ENCODE measurements around the gene SPCS3.

SPCS3 gene

GRCh38 chr4:176354884-176355283 is 35.1 kb downstream of the SPCS3 start:
- DNase-seq = no peak

GRCh38 chr4:176357359-176358082 is 37.8 kb downstream of the SPCS3 start:
- DNase-seq = no peak

GRCh38 chr4:176358083-176358469 is 38.3 kb downstream of the SPCS3 start:
- DNase-seq = no peak

GRCh38 chr4:176359590-176359989 is 39.8 kb downstream of the SPCS3 start:
- DNase-seq = no peak

GRCh38 chr4:176360446-176360845 is 40.7 kb downstream of the SPCS3 start:
- DNase-seq = no peak

GRCh38 chr4:176363072-176363471 is 43.3 kb downstream of the SPCS3 start:
- DNase-seq = no peak

- no peak for DNase-seq
Measured at GRCh38 chr4:176367771-176368465, 48.2 kb downstream of the SPCS3 start.

- no peak for DNase-seq
Measured at GRCh38 chr4:176376032-176376614, 56.4 kb downstream of the SPCS3 start.

- DNase-seq = no peak
Measured at GRCh38 chr4:176377780-176378179, 58.0 kb downstream of the SPCS3 start.

GRCh38 chr4:176380352-176381157 is 60.8 kb downstream of the SPCS3 start:
- no peak for DNase-seq
